ENCODE measurements around the gene RARB. TPM values are rescaled to one million over a fixed set of nuclear protein-coding genes. Genes with fewer than 3 reads are reported as not detected.

RARB gene
- total RNA-seq: not detected in 2 replicates

DNA sequence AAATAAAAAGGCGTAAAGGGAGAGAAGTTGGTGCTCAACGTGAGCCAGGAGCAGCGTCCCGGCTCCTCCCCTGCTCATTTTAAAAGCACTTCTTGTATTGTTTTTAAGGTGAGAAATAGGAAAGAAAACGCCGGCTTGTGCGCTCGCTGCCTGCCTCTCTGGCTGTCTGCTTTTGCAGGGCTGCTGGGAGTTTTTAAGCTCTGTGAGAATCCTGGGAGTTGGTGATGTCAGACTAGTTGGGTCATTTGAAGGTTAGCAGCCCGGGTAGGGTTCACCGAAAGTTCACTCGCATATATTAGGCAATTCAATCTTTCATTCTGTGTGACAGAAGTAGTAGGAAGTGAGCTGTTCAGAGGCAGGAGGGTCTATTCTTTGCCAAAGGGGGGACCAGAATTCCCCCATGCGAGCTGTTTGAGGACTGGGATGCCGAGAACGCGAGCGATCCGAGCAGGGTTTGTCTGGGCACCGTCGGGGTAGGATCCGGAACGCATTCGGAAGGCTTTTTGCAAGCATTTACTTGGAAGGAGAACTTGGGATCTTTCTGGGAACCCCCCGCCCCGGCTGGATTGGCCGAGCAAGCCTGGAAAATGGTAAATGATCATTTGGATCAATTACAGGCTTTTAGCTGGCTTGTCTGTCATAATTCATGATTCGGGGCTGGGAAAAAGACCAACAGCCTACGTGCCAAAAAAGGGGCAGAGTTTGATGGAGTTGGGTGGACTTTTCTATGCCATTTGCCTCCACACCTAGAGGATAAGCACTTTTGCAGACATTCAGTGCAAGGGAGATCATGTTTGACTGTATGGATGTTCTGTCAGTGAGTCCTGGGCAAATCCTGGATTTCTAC is at the start of gene RARB:
Gene RARB (plus strand): TSS at position 322 of the 847 bp plus-strand sequence. CDS start 469 bp downstream, at position 791.
- TF ChIP-seq, protein P1, sequence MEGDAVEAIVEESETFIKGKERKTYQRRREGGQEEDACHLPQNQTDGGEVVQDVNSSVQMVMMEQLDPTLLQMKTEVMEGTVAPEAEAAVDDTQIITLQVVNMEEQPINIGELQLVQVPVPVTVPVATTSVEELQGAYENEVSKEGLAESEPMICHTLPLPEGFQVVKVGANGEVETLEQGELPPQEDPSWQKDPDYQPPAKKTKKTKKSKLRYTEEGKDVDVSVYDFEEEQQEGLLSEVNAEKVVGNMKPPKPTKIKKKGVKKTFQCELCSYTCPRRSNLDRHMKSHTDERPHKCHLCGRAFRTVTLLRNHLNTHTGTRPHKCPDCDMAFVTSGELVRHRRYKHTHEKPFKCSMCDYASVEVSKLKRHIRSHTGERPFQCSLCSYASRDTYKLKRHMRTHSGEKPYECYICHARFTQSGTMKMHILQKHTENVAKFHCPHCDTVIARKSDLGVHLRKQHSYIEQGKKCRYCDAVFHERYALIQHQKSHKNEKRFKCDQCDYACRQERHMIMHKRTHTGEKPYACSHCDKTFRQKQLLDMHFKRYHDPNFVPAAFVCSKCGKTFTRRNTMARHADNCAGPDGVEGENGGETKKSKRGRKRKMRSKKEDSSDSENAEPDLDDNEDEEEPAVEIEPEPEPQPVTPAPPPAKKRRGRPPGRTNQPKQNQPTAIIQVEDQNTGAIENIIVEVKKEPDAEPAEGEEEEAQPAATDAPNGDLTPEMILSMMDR (IDR thresholded peaks at IDR 0.05): no peak
- ChIA-PET CTCF (no interaction called here), POLR2A (no interaction called here)
- no peaks in the 10 kb centered on the region for H3K9me3 Mint-ChIP-seq
- H3K27ac Mint-ChIP-seq: no peak within 1 kb of the TSS
- intact Hi-C loops (cut with micrococcal nuclease): no loop called here
- no peak for ATAC-seq (ENCODE audit: low read depth)
- no peaks in the 10 kb centered on the region for H3K36me3 Mint-ChIP-seq (ENCODE audit: low read depth)
- no peaks in the 10 kb centered on the region for H3K4me1 Mint-ChIP-seq
- no peak within 1 kb of the TSS for H3K4me3 Mint-ChIP-seq
- H3K27me3 Mint-ChIP-seq: peaks cover 47% of the 10 kb centered on the region
- no peak for DNase-seq

DNA sequence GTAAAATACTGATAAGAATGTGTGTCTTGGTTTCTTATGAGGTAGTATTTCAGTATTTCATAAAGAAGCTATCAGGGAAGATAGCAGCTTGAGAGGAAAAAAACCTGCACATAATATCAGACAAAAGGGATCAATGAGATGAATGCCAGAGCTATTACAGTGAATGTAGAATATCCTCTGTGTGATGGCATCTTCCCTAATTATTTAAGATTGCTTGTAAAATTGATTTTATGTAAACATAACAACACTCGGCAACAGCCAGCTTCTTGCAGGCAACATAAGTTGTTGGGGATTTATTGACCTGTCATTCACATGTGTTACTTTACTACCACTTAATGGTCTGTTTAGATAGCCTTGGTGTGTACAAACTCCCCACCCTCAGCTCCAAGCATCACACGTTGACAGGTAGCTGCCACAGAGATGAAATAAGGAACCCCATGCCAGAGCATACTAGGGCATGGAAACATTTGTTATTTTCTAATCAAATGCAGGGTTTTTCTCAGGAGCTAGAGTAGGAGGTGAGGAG is 49.2 kb upstream of the RARB start:
- intact Hi-C loops (cut with micrococcal nuclease): no loop called here
- CTCF ChIA-PET: no interaction called here

DNA sequence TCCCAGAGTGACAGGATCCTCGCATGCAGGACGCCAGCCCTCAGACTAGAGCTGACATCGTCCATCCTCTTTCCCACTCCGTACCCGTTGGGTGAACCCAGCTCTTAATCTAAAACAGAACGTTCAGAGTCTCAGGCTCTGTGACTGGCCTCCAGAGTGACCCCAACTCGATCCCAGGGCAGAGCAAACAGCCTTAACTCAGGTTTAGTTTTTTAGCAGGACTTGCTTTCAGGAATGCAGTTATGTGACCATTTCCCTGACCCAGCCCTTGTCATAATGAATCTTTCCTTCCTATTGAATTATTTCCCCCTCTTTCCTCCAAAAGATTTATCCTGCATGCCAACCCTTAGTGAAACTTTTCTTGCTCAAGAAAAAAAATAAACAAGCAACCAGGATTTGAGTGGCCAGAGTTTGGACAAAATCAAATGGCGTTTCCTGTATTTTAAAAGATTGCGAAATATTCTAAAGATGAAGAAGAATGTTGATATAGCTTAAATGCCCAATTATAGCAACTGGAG is 47.8 kb upstream of the RARB start:
- no peak overlapping the region for H3K27ac Mint-ChIP-seq
- H3K4me1 Mint-ChIP-seq: no peaks in the 10 kb centered on the region
- CTCF ChIA-PET: no interaction called here

More for the DNA sequence above, 49.2 kb upstream of the RARB start:
- Mint-ChIP-seq H3K4me1 (no peaks in the 10 kb centered on the region), H3K27me3 (no peaks in the 10 kb centered on the region), H3K36me3 (ENCODE audit: low read depth) (no peaks in the 10 kb centered on the region), H3K27ac (no peak overlapping the region), H3K9me3 (no peaks in the 10 kb centered on the region), H3K4me3 (no peak overlapping the region)
- TF ChIP-seq, protein P1 (IDR thresholded peaks at IDR 0.05): no peak
- DNase-seq (no peak), ATAC-seq (ENCODE audit: low read depth) (no peak)
- POLR2A ChIA-PET: no interaction called here

DNA sequence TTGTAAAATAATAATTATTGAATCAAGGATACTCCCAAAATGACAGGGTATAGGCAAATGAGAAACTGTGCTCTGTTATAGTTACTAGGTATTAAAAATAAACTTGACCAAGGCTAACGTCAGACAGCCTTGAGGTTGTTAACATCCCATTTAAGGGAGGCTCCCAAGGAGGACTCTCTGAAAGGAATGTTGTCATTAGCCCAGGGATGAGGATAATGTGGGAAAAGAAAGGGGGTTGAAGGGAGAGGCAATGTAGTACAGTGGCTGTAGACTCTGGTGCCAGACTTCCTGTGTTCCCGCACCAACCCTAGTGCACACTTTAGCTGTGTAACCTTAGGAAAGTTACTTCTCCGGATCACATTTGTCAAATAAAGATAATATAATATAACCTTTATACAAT is 47.0 kb upstream of the RARB start:
- no peak for ATAC-seq (ENCODE audit: low read depth)
- TF ChIP-seq, protein P1 (IDR thresholded peaks at IDR 0.05): no peak
- H3K9me3 Mint-ChIP-seq: no peaks in the 10 kb centered on the region
- H3K27ac Mint-ChIP-seq: no peak overlapping the region
- H3K27me3 Mint-ChIP-seq: no peaks in the 10 kb centered on the region
- H3K4me3 Mint-ChIP-seq: no peak overlapping the region
- CTCF ChIA-PET: no interaction called here
- DNase-seq: no peak
- POLR2A ChIA-PET: no interaction called here
- intact Hi-C loops (cut with micrococcal nuclease): no loop called here
- H3K36me3 Mint-ChIP-seq (ENCODE audit: low read depth): no peaks in the 10 kb centered on the region
- H3K4me1 Mint-ChIP-seq: no peaks in the 10 kb centered on the region

More for the DNA sequence above, 47.8 kb upstream of the RARB start:
- no peak for DNase-seq
- no peak for ATAC-seq (ENCODE audit: low read depth)
- Mint-ChIP-seq H3K9me3 (no peaks in the 10 kb centered on the region), H3K27me3 (no peaks in the 10 kb centered on the region), H3K36me3 (ENCODE audit: low read depth) (no peaks in the 10 kb centered on the region), H3K4me3 (no peak overlapping the region)
- intact Hi-C loops (cut with micrococcal nuclease): no loop called here
- TF ChIP-seq, protein P1 (IDR thresholded peaks at IDR 0.05): no peak
- POLR2A ChIA-PET: no interaction called here

DNA sequence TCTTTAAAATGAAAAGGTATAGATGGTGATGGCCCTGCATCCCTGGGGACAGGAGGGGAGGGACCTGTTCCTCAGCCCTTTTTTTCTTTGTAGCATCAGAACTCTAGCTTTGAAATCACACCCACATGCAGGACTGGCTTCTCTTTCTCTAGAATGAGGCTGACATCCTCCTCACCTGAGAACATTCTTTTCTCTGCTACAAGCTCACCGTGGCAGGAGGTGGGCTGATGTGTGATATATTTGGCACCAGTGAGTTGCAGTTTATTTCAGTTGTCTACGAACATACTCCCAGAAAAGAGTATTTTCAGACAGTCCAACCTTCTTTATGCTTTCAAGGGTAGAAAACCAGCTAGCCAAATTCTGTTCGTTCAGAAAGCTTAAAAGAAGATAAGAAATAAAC is 43.6 kb upstream of the RARB start:
- no peak overlapping the region for H3K27ac Mint-ChIP-seq

More for the DNA sequence above, 43.6 kb upstream of the RARB start:
- POLR2A ChIA-PET: no interaction called here
- no peak for ATAC-seq (ENCODE audit: low read depth)
- intact Hi-C loops (cut with micrococcal nuclease): no loop called here
- TF ChIP-seq, protein P1 (IDR thresholded peaks at IDR 0.05): no peak
- no peaks in the 10 kb centered on the region for H3K4me1 Mint-ChIP-seq
- peaks cover 2% of the 10 kb centered on the region for H3K9me3 Mint-ChIP-seq
- no peaks in the 10 kb centered on the region for H3K36me3 Mint-ChIP-seq (ENCODE audit: low read depth)
- no peak overlapping the region for H3K4me3 Mint-ChIP-seq
- CTCF ChIA-PET: no interaction called here
- H3K27me3 Mint-ChIP-seq: no peaks in the 10 kb centered on the region
- DNase-seq: no peak
